NCI-H524 (cell line): ENCODE data around the gene RPL3.
A peak's percentile ranks its signal among the peaks of the same experiment; 100 is the strongest.

Experiments
- DNase-seq, 2 experiments: peaks; one replicate each; lab custom pipeline; 2025; lab: John Stamatoyannopoulos, UW

Gene RPL3

GRCh38 chr22:39317084-39317774 is 2.2 kb downstream of the RPL3 start:
- DNase-seq: peak in 1 of 2 experiments; percentile 24

- DNase-seq: peak; percentile 29 to 73
Measured at GRCh38 chr22:39316440-39317083, 2.9 kb downstream of the RPL3 start.

GRCh38 chr22:39315389-39315788 is 4.0 kb downstream of the RPL3 start:
- no peak for DNase-seq

GRCh38 chr22:39314251-39314971 is 5.0 kb downstream of the RPL3 start:
- no peak for DNase-seq

GRCh38 chr22:39313258-39314001 is 6.0 kb downstream of the RPL3 start:
- no peak for DNase-seq

- no peak for DNase-seq
Measured at GRCh38 chr22:39312410-39312809, 7.0 kb downstream of the RPL3 start.

GRCh38 chr22:39311592-39312400 is 7.6 kb downstream of the RPL3 start:
- DNase-seq: peak in 1 of 2 experiments; percentile 44

GRCh38 chr22:39309881-39310714 is 9.3 kb downstream of the RPL3 start:
- DNase-seq: no peak

GRCh38 chr22:39309364-39309861 is 10.0 kb downstream of the RPL3 start:
- no peak for DNase-seq

GRCh38 chr22:39308614-39309363 is 10.6 kb downstream of the RPL3 start:
- no peak for DNase-seq

GRCh38 chr22:39306456-39307361 is 12.7 kb downstream of the RPL3 start:
- peak in 1 of 2 experiments; percentile 62 for DNase-seq

GRCh38 chr22:39303892-39304671 is 15.3 kb downstream of the RPL3 start:
- no peak for DNase-seq

GRCh38 chr22:39303358-39303757 is 16.1 kb downstream of the RPL3 start:
- no peak for DNase-seq

- peak in 1 of 2 experiments; percentile 17 for DNase-seq
Measured at GRCh38 chr22:39302431-39302960, 16.9 kb downstream of the RPL3 start.

- no peak for DNase-seq
Measured at GRCh38 chr22:39301926-39302325, 17.5 kb downstream of the RPL3 start.

- no peak for DNase-seq
Measured at GRCh38 chr22:39301108-39301507, 18.3 kb downstream of the RPL3 start.

GRCh38 chr22:39300186-39300830 is 19.1 kb downstream of the RPL3 start:
- no peak for DNase-seq
